ENCODE results near the gene NT5C1B.

GRCh38 chr2:18611184-18611583 is 21.8 kb upstream of the NT5C1B start:
- no peak for TF ChIP-seq CTCF (IDR thresholded peaks at IDR 0.05)
- TF ChIP-seq POLR2A (IDR thresholded peaks at IDR 0.05) = no peak
